HCT116 (cell line): ENCODE measurements around the gene SEMA6D. TPM values are rescaled to one million over a fixed set of nuclear protein-coding genes. Genes with fewer than 3 reads are reported as not detected.

Experiments used
- ATAC-seq: fragments of 200-7000 bp; cut with Tn5 transposase; 2 replicates; pipeline ENCODE4 v1.9.1; 2020; ENCODE audit warnings: mild to moderate bottlenecking, moderate library complexity
- BruUV-seq: library from RNA; stranded (reverse); fragments of 400-500 nt; replicated peaks from 2 replicates; lab custom pipeline; 2021; lab: Mats Ljungman, UMichigan
- CTCF ChIA-PET: fragments of 300-600 bp; sonication (Branson Sonifier 250); formaldehyde crosslinking; loops from one replicate; lab custom pipeline; 2021; ENCODE audit warnings: antibody characterized with exemption; lab: Charles Lee
- POLR2A ChIA-PET: fragments of 300-600, 350-600 bp; sonication (Branson Sonifier 250); formaldehyde crosslinking; loops from one replicate; lab custom pipeline; 2021; ENCODE audit warnings: antibody characterized with exemption; lab: Charles Lee
- RAD21 ChIA-PET, 2 experiments: fragments of 300-600 bp; sonication (Branson Sonifier 250); formaldehyde crosslinking; loops; one replicate each; lab custom pipeline; 2023; ENCODE audit warnings: low total read pairs in 2 of 2; ENCODE audit not compliant: uncharacterized antibody in 2 of 2, unreplicated experiment in 2 of 2, low non-redundant PET in 1 of 2; lab: Charles Lee
- DNase-seq: peaks from one replicate; pipeline ENCODE4 v3.0.0-alpha.2; 2010; ENCODE audit warnings: low read depth, low spot score
- H2AFZ ChIP-seq: fragments of 200-600 bp; shearing (Covaris generic), sonication (generic); 2 replicates; pipeline ENCODE4 v1.6.1; 2017; ENCODE audit warnings: low read depth, mixed run types, mixed read lengths, antibody characterized with exemption, low read length; ENCODE audit not compliant: poor library complexity, severe bottlenecking
- H3K27ac ChIP-seq: 2 replicates; pipeline ENCODE4 v1.5.1; 2012; ENCODE audit warnings: low read depth, low read length
- H3K27me3 ChIP-seq: fragments of 200-600 bp; sonication (generic); 2 replicates; pipeline ENCODE4 v1.6.1; 2016; ENCODE audit warnings: mixed run types, low read length, mixed read lengths; ENCODE audit not compliant: insufficient read depth
- H3K36me3 ChIP-seq, 2 experiments: fragments of 200-500 bp in 1 of 2; fragments of 200-600 bp in 1 of 2; sonication (Bioruptor generic) in 1 of 2; sonication (generic) in 1 of 2; 2 replicates each; pipeline versions ENCODE4 v1.5.1 to v1.6.1; 2014 to 2016; ENCODE audit warnings: low read length in 2 of 2, inconsistent platforms in 1 of 2, mixed read lengths in 1 of 2, mixed run types in 1 of 2; ENCODE audit not compliant: insufficient read depth in 2 of 2, control insufficient read depth in 1 of 2
- H3K4me1 ChIP-seq, 2 experiments: fragments of 200-600 bp in 1 of 2; sonication (generic) in 1 of 2; 2 replicates each; pipeline versions ENCODE4 v1.5.1 to v1.6.1; 2012 to 2017; ENCODE audit warnings: low read length in 2 of 2, inconsistent platforms in 1 of 2, mild to moderate bottlenecking in 1 of 2, mixed read lengths in 1 of 2, mixed run types in 1 of 2, moderate library complexity in 1 of 2; ENCODE audit not compliant: insufficient read depth in 2 of 2, control insufficient read depth in 1 of 2
- H3K4me2 ChIP-seq: fragments of 200-600 bp; sonication (generic); 2 replicates; pipeline ENCODE4 v1.6.1; 2017; ENCODE audit warnings: mixed run types, low read length, mixed read lengths
- H3K4me3 ChIP-seq, 2 experiments: fragments of 200-600 bp in 1 of 2; sonication (generic) in 1 of 2; replicated peaks in 1 of 2; 2 replicates each; pipeline ENCODE4 v1.5.1; 2011 to 2016; ENCODE audit warnings: low read length in 2 of 2, control low read depth in 1 of 2, low read depth in 1 of 2, mild to moderate bottlenecking in 1 of 2, mixed read lengths in 1 of 2, mixed run types in 1 of 2
- H3K79me2 ChIP-seq: fragments of 200-600 bp; sonication (generic); 2 replicates; pipeline ENCODE4 v1.6.1; 2017; ENCODE audit warnings: mild to moderate bottlenecking, mixed run types, low read length, moderate library complexity, mixed read lengths; ENCODE audit not compliant: insufficient read depth
- H3K9ac ChIP-seq: fragments of 200-600 bp; sonication (generic); 2 replicates; pipeline ENCODE4 v1.6.1; 2016; ENCODE audit warnings: low read length, mixed read lengths
- H3K9me2 ChIP-seq: fragments of 200-600 bp; sonication (generic), shearing (Covaris generic); 2 replicates; pipeline ENCODE4 v1.6.1; 2017; ENCODE audit warnings: mixed run types, mild to moderate bottlenecking, moderate library complexity; ENCODE audit not compliant: insufficient read depth
- H3K9me3 ChIP-seq, 2 experiments: fragments of 200-500 bp in 1 of 2; fragments of 200-600 bp in 1 of 2; sonication (Bioruptor generic) in 1 of 2; sonication (generic) in 1 of 2; 2 replicates each; pipeline ENCODE4 v1.6.1; 2014 to 2017; ENCODE audit warnings: low read length in 2 of 2, mixed read lengths in 2 of 2, inconsistent platforms in 1 of 2, low read depth in 1 of 2, mild to moderate bottlenecking in 1 of 2, mixed run types in 1 of 2, moderate library complexity in 1 of 2; ENCODE audit not compliant: control insufficient read depth in 1 of 2, insufficient read depth in 1 of 2
- H4K20me1 ChIP-seq: fragments of 200-600 bp; sonication (generic), shearing (Covaris generic); 2 replicates; pipeline ENCODE4 v1.6.1; 2017; ENCODE audit warnings: mixed run types, mild to moderate bottlenecking, moderate library complexity; ENCODE audit not compliant: insufficient read depth
- CBX3 ChIP-seq: IDR thresholded peaks from 2 replicates; pipeline ENCODE4 v1.6.1; 2012; ENCODE audit warnings: low read depth
- CEBPB ChIP-seq: IDR thresholded peaks from 2 replicates; pipeline ENCODE4 v1.6.1; 2012; ENCODE audit warnings: low read depth
- EGR1 ChIP-seq: IDR thresholded peaks from 2 replicates; pipeline ENCODE4 v1.6.1; 2012; ENCODE audit warnings: low read depth
- ELF1 ChIP-seq: IDR thresholded peaks from 2 replicates; pipeline ENCODE4 v1.6.1; 2012; ENCODE audit warnings: low read depth, borderline replicate concordance
- EZH2 ChIP-seq: fragments of 200-600 bp; sonication (generic); IDR thresholded peaks from 2 replicates; pipeline ENCODE4 v1.6.1; 2017; ENCODE audit warnings: antibody characterized with exemption, mixed run types
- EZH2phosphoT487 ChIP-seq: fragments of 200-600 bp; IDR thresholded peaks from 2 replicates; pipeline ENCODE4 v1.6.1; 2018; ENCODE audit warnings: antibody characterized with exemption, borderline replicate concordance
- POLR2A ChIP-seq: IDR thresholded peaks from 2 replicates; pipeline ENCODE4 v1.7.0; 2011; ENCODE audit warnings: borderline replicate concordance; ENCODE audit not compliant: insufficient read depth, insufficient read length; ENCODE audit errors: extremely low read depth
- POLR2AphosphoS5 ChIP-seq: IDR thresholded peaks from 2 replicates; pipeline ENCODE4 v1.6.1; 2011; ENCODE audit warnings: mild to moderate bottlenecking, low read depth, low read length, moderate library complexity
- SIN3A ChIP-seq: IDR thresholded peaks from 2 replicates; pipeline ENCODE4 v1.6.1; 2012; ENCODE audit warnings: low read depth
- SP1 ChIP-seq: IDR thresholded peaks from 2 replicates; pipeline ENCODE4 v1.6.1; 2012; ENCODE audit warnings: low read depth
- SRF ChIP-seq: IDR thresholded peaks from 2 replicates; pipeline ENCODE4 v1.6.1; 2012; ENCODE audit warnings: low read depth
- TCF7L2 ChIP-seq: IDR thresholded peaks from 2 replicates; pipeline ENCODE4 v1.7.0; 2011; ENCODE audit warnings: borderline replicate concordance, inconsistent platforms; ENCODE audit not compliant: insufficient read depth, insufficient read length; ENCODE audit errors: extremely low read depth
- YY1 ChIP-seq: IDR thresholded peaks from 2 replicates; pipeline ENCODE4 v1.6.1; 2011; ENCODE audit warnings: low read length, low read depth, moderate library complexity, mild to moderate bottlenecking; ENCODE audit not compliant: insufficient replicate concordance; ENCODE audit errors: extremely low read depth
- ZFX ChIP-seq: fragments of 450-650 bp; IDR thresholded peaks from 2 replicates; pipeline ENCODE4 v1.6.1; 2017
- ZNF274 ChIP-seq: fragments of 200-500 bp; sonication (Bioruptor generic); IDR thresholded peaks from 2 replicates; pipeline ENCODE4 v1.6.1; 2014; ENCODE audit warnings: mild to moderate bottlenecking, low read depth, low read length, inconsistent platforms
- intact Hi-C: fragments of 100-400 bp; cut with micrococcal nuclease; formaldehyde crosslinking; loops from 2 replicates; pipeline ENCODE4 v1.10.0; 2022
- total RNA-seq: library from RNA; stranded (reverse); gene quantifications from one replicate; pipeline ENCODE4 v1.2.1, GENCODE V29; 2021; ENCODE audit not compliant: unreplicated experiment
- TF ChIP-seq, protein P1 (sequence below), 3 experiments: fragments of 200-600 bp in 1 of 3; sonication (generic) in 1 of 3; IDR thresholded peaks in 2 of 3; conservative IDR thresholded peaks in 1 of 3; 2 replicates each; pipeline ENCODE4 v1.5.1; 2012 to 2017; ENCODE audit warnings: low read depth in 2 of 3, low read length in 2 of 3, antibody characterized with exemption in 1 of 3, borderline replicate concordance in 1 of 3, control low read depth in 1 of 3, mild to moderate bottlenecking in 1 of 3, mixed read lengths in 1 of 3, mixed run types in 1 of 3, moderate library complexity in 1 of 3; ENCODE audit not compliant: insufficient read depth in 1 of 3
- TF ChIP-seq, protein P2 (sequence below): IDR thresholded peaks from 2 replicates; pipeline ENCODE4 v1.6.1; 2012
- TF ChIP-seq, protein P3 (sequence below): IDR thresholded peaks from 2 replicates; pipeline ENCODE4 v1.6.1; 2012; ENCODE audit warnings: low read depth
- TF ChIP-seq, protein P4 (sequence below): IDR thresholded peaks from 2 replicates; pipeline ENCODE4 v1.6.1; 2011; ENCODE audit warnings: mild to moderate bottlenecking, low read length, moderate library complexity; ENCODE audit not compliant: insufficient replicate concordance; ENCODE audit errors: extremely low read depth

Gene SEMA6D
- total RNA-seq, 1 experiment from 2014 or later: 0.02 TPM

DNA sequence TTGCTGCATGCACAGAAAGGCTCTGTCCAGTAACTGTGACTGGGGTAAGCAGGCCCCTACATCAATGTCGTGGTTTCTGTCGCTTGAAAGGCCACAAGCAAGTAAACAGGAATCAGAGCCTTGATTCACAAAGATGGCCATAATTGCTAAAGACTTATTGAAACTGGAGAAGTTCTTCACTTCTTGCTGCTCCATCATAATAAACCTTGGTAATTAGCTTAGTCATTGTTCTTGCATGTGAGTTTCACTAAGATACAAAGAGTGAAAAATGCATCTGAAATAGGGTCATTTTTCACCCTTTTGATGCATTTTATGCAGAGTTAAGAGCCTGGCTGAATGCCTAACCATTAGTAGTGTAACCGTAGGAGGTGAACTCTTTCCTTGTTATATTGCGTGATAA lies 3.2 kb downstream of the SEMA6D start:
- Histone ChIP-seq H4K20me1 (no peaks in the 10 kb centered on the region), H3K4me2 (no peak overlapping the region), H3K9ac (no peak overlapping the region), H3K36me3 (no peaks in the 10 kb centered on the region), H3K4me1 (no peaks in the 10 kb centered on the region), H3K79me2 (no peaks in the 10 kb centered on the region), H3K27me3 (no peaks in the 10 kb centered on the region), H3K9me3 (peaks cover 0 to 30% of the 10 kb centered on the region in 2 experiments; a peak in 2 of 4 replicates), H3K9me2 (no peaks in the 10 kb centered on the region), H3K27ac (no peak overlapping the region), H3K4me3 (no peak overlapping the region), H2AFZ (no peak overlapping the region)
- intact Hi-C loops: no loop called here
- TF ChIP-seq TCF7L2: no peak
- TF ChIP-seq, protein P1, sequence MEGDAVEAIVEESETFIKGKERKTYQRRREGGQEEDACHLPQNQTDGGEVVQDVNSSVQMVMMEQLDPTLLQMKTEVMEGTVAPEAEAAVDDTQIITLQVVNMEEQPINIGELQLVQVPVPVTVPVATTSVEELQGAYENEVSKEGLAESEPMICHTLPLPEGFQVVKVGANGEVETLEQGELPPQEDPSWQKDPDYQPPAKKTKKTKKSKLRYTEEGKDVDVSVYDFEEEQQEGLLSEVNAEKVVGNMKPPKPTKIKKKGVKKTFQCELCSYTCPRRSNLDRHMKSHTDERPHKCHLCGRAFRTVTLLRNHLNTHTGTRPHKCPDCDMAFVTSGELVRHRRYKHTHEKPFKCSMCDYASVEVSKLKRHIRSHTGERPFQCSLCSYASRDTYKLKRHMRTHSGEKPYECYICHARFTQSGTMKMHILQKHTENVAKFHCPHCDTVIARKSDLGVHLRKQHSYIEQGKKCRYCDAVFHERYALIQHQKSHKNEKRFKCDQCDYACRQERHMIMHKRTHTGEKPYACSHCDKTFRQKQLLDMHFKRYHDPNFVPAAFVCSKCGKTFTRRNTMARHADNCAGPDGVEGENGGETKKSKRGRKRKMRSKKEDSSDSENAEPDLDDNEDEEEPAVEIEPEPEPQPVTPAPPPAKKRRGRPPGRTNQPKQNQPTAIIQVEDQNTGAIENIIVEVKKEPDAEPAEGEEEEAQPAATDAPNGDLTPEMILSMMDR (IDR thresholded peaks at IDR 0.05 in 2 of 3, conservative IDR thresholded peaks at IDR 0.05 in 1 of 3; ENCODE audit: borderline replicate concordance in 1 of 3, insufficient read depth in 1 of 3, low read depth in 2 of 3, low read length in 2 of 3): no peak
- TF ChIP-seq, protein P2, sequence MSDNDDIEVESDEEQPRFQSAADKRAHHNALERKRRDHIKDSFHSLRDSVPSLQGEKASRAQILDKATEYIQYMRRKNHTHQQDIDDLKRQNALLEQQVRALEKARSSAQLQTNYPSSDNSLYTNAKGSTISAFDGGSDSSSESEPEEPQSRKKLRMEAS: no peak
- TF ChIP-seq, protein P3, sequence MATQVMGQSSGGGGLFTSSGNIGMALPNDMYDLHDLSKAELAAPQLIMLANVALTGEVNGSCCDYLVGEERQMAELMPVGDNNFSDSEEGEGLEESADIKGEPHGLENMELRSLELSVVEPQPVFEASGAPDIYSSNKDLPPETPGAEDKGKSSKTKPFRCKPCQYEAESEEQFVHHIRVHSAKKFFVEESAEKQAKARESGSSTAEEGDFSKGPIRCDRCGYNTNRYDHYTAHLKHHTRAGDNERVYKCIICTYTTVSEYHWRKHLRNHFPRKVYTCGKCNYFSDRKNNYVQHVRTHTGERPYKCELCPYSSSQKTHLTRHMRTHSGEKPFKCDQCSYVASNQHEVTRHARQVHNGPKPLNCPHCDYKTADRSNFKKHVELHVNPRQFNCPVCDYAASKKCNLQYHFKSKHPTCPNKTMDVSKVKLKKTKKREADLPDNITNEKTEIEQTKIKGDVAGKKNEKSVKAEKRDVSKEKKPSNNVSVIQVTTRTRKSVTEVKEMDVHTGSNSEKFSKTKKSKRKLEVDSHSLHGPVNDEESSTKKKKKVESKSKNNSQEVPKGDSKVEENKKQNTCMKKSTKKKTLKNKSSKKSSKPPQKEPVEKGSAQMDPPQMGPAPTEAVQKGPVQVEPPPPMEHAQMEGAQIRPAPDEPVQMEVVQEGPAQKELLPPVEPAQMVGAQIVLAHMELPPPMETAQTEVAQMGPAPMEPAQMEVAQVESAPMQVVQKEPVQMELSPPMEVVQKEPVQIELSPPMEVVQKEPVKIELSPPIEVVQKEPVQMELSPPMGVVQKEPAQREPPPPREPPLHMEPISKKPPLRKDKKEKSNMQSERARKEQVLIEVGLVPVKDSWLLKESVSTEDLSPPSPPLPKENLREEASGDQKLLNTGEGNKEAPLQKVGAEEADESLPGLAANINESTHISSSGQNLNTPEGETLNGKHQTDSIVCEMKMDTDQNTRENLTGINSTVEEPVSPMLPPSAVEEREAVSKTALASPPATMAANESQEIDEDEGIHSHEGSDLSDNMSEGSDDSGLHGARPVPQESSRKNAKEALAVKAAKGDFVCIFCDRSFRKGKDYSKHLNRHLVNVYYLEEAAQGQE: no peak
- TF ChIP-seq ELF1: no peak
- TF ChIP-seq CBX3: no peak
- no peak for TF ChIP-seq ZFX
- no peak for TF ChIP-seq SP1
- TF ChIP-seq CEBPB: no peak
- TF ChIP-seq YY1: no peak
- TF ChIP-seq EGR1: no peak
- TF ChIP-seq EZH2phosphoT487: no peak
- TF ChIP-seq ZNF274: no peak
- no peak for TF ChIP-seq SRF
- TF ChIP-seq POLR2A: no peak
- no peak for TF ChIP-seq POLR2AphosphoS5
- TF ChIP-seq, protein P4, sequence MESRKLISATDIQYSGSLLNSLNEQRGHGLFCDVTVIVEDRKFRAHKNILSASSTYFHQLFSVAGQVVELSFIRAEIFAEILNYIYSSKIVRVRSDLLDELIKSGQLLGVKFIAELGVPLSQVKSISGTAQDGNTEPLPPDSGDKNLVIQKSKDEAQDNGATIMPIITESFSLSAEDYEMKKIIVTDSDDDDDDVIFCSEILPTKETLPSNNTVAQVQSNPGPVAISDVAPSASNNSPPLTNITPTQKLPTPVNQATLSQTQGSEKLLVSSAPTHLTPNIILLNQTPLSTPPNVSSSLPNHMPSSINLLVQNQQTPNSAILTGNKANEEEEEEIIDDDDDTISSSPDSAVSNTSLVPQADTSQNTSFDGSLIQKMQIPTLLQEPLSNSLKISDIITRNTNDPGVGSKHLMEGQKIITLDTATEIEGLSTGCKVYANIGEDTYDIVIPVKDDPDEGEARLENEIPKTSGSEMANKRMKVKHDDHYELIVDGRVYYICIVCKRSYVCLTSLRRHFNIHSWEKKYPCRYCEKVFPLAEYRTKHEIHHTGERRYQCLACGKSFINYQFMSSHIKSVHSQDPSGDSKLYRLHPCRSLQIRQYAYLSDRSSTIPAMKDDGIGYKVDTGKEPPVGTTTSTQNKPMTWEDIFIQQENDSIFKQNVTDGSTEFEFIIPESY: no peak
- TF ChIP-seq SIN3A: no peak
- no peak for TF ChIP-seq EZH2
- DNase-seq (no peak), ATAC-seq (no peak)
- POLR2A ChIA-PET: no interaction called here
- no TSS peak for BruUV-seq
- RAD21 ChIA-PET: no interaction called here
- CTCF ChIA-PET: no interaction called here
